VCaP (cell line): Measurements from ENCODE around the gene SLC38A10.

Experiments
- H3K27ac ChIP-seq: fragments of 450-650 bp; 2 replicates; pipeline ENCODE4 v1.5.1; 2017
- TF ChIP-seq, protein P1 (sequence below): fragments of 450-650 bp; conservative IDR thresholded peaks from 2 replicates; pipeline ENCODE4 v1.5.1; 2017; ENCODE audit warnings: mild to moderate bottlenecking, moderate library complexity

The SLC38A10 gene

DNA sequence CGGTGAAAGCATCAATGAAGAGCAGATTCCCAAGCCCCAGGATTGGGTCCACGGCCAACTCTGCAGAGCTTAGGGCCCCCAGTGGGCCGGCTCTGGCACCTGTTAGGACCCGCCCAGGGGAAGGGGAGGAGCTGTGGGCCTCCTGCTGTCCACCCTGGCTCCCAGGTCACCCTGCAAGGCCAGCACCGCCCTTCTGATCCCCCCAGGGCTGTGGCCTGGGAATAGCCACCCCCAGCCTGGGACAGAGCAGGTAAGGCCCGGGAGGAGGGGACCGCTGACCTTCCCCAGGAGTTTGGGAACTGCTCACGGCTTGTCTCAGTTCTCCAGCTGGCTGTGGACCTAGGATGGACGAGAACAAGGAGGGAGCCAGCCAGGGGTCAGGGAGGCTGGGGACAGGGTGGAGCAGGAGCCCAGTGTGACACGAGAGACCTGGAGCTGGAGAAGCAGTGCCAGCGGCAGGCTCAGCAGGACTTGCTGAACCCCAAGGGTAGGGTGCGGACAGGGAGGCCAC is 39.3 kb upstream of the SLC38A10 start:
- no peak overlapping the region for H3K27ac ChIP-seq
- TF ChIP-seq, protein P1, sequence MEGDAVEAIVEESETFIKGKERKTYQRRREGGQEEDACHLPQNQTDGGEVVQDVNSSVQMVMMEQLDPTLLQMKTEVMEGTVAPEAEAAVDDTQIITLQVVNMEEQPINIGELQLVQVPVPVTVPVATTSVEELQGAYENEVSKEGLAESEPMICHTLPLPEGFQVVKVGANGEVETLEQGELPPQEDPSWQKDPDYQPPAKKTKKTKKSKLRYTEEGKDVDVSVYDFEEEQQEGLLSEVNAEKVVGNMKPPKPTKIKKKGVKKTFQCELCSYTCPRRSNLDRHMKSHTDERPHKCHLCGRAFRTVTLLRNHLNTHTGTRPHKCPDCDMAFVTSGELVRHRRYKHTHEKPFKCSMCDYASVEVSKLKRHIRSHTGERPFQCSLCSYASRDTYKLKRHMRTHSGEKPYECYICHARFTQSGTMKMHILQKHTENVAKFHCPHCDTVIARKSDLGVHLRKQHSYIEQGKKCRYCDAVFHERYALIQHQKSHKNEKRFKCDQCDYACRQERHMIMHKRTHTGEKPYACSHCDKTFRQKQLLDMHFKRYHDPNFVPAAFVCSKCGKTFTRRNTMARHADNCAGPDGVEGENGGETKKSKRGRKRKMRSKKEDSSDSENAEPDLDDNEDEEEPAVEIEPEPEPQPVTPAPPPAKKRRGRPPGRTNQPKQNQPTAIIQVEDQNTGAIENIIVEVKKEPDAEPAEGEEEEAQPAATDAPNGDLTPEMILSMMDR, result no peak

DNA sequence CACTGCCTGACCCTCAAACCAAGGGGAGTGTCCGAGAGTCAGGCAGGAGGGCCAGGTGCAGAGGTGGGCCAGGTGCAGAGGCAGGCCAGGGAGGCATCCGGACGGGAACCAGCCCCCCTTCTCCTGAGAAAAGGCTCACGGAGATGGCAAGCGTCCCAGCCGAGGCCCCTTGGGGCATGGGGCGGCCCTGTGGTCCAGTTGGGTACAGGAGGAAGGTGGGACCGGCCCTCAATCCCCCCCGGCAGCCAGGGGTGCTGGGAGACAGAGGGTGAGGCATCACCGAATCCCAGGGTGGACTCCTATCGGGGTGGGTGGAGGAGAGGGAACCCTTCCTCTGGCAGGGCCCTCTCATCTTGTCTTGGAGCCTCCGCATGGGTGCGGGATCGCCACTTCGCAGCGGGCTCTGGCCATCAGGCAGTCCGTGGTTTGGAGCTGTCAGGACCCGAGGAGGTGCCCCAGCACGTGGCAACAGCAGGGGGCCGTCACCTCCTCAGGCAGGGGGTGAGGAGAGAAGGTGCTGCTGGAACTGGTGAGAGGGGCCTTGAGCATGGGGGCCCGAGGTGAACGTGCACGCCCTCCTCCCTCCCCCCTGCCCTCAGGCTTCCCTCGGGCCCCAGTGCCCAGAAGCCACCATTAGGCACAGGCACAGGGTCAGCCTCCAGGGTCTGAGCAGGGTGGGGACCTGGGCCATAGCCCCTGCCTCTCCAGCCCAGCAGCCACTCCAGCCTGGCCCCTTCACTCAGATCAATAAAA is 38.7 kb upstream of the SLC38A10 start:
- H3K27ac ChIP-seq, result no peak overlapping the region
- TF ChIP-seq, protein P1, result no peak

DNA sequence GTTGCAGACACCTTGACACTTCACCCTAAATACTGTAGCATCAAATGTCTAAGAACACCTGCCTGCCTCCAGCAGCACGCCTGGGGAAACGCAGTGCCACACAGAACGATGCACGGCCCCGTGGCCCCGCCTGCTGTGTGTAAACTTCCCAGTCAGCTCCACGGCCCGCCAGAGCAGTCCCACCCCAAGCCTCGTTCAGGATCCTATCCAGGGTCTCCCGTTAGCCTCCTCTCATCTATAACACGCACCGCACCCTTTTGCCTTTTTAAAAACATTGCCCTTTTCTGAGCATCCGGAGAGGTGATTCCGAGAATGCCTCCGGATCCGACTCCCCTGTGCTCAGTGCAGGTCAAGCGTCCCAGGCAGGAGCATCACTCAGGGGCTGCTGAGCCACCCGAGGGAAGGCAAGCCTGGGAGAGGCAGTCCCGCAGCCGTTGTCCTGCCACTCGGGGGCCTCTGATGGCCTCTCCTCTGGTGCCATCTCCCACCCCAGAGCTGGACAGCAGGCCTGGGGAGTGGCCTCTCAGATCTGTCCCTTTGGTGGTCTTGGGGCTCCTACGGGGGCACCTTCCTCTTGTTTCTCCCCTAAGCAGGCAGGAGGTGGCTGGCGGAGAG is 37.9 kb upstream of the SLC38A10 start:
- TF ChIP-seq, protein P1, result no peak
- H3K27ac ChIP-seq, result no peak overlapping the region

DNA sequence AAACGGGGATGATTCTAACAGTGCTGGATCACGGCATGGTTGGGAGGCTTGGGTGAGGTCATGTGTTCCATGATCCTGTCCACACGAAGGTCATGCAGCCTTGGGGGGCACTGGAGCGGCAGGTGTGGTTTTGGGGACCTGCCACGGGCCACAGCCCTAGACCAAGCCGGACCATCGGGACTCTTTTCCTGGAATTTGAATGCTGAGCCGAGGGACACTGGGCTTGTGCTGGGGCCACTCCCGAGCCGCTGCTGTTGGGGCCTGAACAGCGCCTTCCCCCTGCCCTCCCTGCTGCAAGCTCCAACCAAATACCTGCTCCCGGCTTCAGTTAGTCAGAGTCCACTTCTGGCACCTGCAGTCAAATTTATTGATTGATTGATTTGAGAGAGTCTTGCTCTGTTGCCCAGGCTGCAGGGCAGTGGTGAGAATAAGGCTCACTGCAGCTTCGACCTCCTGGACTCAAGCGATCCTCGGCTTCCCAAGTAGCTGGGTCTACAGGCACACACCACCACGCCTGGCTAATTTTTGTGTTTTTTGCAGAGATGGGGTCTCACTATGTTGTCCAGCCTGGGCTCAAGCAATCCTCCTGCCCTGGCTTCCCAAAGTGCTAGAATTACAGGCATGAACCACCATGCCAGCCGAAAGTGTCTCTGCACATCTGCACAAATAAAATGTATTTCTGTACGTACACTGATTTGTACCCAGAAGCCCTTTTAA is 37.2 kb upstream of the SLC38A10 start:
- H3K27ac ChIP-seq, result no peak overlapping the region
- TF ChIP-seq, protein P1, result no peak

DNA sequence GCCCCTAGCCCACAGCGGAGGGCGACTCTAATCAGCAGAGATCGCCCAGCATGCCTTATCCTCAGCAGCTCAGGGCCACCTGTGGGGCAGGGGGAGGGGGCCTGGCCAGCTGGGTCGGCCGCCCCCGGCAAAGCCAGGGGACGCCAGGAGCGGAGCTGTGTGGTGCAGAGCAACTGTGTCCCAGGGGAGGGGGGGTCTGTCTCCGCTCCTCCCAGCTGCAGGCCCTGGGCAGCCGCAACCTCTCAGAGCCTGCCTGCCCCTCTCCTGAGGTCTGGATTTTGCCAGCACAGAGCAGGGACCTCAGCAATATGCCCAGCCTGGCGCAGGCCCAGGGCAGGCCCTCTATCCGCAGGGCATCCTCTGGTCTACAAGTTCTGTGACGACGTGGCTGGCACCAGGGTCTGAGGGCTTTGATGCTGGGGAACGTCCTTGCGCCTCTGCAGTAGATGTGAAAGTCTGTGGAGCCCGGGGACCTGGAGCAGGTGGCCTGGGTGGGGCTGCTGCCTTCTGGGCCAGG is 36.5 kb upstream of the SLC38A10 start:
- peak overlapping the region; percentile 98; the same call in 1 of the 2 replicates for H3K27ac ChIP-seq
- TF ChIP-seq, protein P1, result no peak

DNA sequence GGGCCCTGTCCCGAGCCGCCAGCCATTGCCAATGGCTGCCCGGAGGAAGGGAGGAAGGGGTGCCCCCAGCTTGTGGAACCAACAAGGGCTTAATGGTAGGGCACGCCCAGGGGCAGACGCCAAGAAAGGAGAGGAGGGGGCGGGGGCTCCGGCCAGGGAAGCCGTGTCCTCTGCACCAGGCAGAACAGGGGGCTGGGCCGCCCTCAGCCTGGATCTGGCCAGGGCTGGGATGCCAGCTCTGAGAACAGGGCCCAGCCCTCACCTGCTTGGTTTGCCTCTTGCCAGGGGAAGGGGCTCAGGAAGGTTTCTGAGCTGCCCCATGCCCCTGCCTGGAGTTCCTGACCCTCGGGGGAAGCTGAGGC is 35.8 kb upstream of the SLC38A10 start:
- H3K27ac ChIP-seq, result peak overlapping the region; percentile 98; the same call in 1 of the 2 replicates
- TF ChIP-seq, protein P1, result no peak
